HepG2 (cell line): Measurements from ENCODE around the gene COASY. TPM values are rescaled to one million over a fixed set of nuclear protein-coding genes. Genes with fewer than 3 reads are reported as not detected.

Experiments used
- BRCA1 ChIP-seq: sonication (generic); formaldehyde crosslinking; IDR thresholded peaks from 2 replicates; pipeline ENCODE4 v1.4.0; 2020; ENCODE audit warnings: missing genetic modification reagents
- ERF ChIP-seq: IDR thresholded peaks from 2 replicates; pipeline ENCODE4 v1.6.1; 2018; ENCODE audit warnings: missing biosample characterization, missing genetic modification reagents
- GATAD2A ChIP-seq: IDR thresholded peaks from 2 replicates; pipeline ENCODE4 v1.6.1; 2016
- HNRNPLL ChIP-seq: fragments of 200-400 bp; formaldehyde crosslinking; IDR thresholded peaks from 2 replicates; pipeline ENCODE4 v1.6.1; 2017; ENCODE audit warnings: mild to moderate bottlenecking, low read depth, low read length; ENCODE audit not compliant: poor library complexity, severe bottlenecking
- IKZF1 ChIP-seq: fragments of 450-650 bp; IDR thresholded peaks from 2 replicates; pipeline ENCODE4 v1.7.1; 2016
- MIER2 ChIP-seq: IDR thresholded peaks from 2 replicates; pipeline ENCODE4 v1.6.1; 2016; ENCODE audit warnings: missing biosample characterization, missing genetic modification reagents
- NR3C1 ChIP-seq: sonication (generic); formaldehyde crosslinking; IDR thresholded peaks from 2 replicates; pipeline ENCODE4 v1.4.0; 2020; ENCODE audit warnings: missing genetic modification reagents
- POGZ ChIP-seq: sonication (generic); formaldehyde crosslinking; IDR thresholded peaks from 2 replicates; pipeline ENCODE4 v1.4.0; 2020; ENCODE audit warnings: mild to moderate bottlenecking, missing genetic modification reagents
- TRIM24 ChIP-seq: sonication (generic); formaldehyde crosslinking; IDR thresholded peaks from 2 replicates; pipeline ENCODE4 v1.8.0; 2022; ENCODE audit warnings: mild to moderate bottlenecking, missing genetic modification reagents
- ZBTB38 ChIP-seq: sonication (generic); formaldehyde crosslinking; IDR thresholded peaks from 2 replicates; pipeline ENCODE4 v1.5.1; 2020; ENCODE audit warnings: mild to moderate bottlenecking, missing genetic modification reagents
- ZNF17 ChIP-seq: sonication (generic); formaldehyde crosslinking; IDR thresholded peaks from 2 replicates; pipeline ENCODE4 v1.5.0; 2020; ENCODE audit warnings: mild to moderate bottlenecking, missing genetic modification reagents
- ZNF205 ChIP-seq: IDR thresholded peaks from 2 replicates; pipeline ENCODE4 v1.6.1; 2018; ENCODE audit warnings: missing biosample characterization, missing genetic modification reagents
- ZNF761 ChIP-seq: sonication (generic); formaldehyde crosslinking; conservative IDR thresholded peaks from 2 replicates; pipeline ENCODE4 v1.4.0; 2020; ENCODE audit warnings: mild to moderate bottlenecking, missing genetic modification reagents
- ZNF766 ChIP-seq: sonication (generic); formaldehyde crosslinking; IDR thresholded peaks from 2 replicates; pipeline ENCODE4 v1.5.0; 2020; ENCODE audit warnings: missing genetic modification reagents, borderline replicate concordance
- polyA plus RNA-seq, 8 experiments: library from polyadenylated mRNA; depleted of rRNA in 3 of 8; stranded (reverse) in 7 of 8; unstranded in 1 of 8; fragments of >200 nt; fragmentation: Illumina TruSeq in 4 of 8; extraction: Trizol in 4 of 8; gene quantifications; 2 replicates each; pipeline versions ENCODE4 v1.2.1 to v1.2.3, GENCODE V29; 2011 to 2016; ENCODE audit warnings: low read depth in 4 of 8, missing spikeins in 1 of 8, mixed read lengths in 1 of 8; ENCODE audit not compliant: insufficient read depth in 1 of 8
- total RNA-seq, 5 experiments: library from RNA; depleted of rRNA; stranded (reverse); fragments of >200 nt; fragmentation: Illumina TruSeq; extraction: Trizol; gene quantifications; 2 replicates each; pipeline ENCODE4 v1.2.3, GENCODE V29; 2016; ENCODE audit warnings: low read depth in 1 of 5
- TF ChIP-seq, protein P1 (sequence below): IDR thresholded peaks from 2 replicates; pipeline ENCODE4 v1.6.1; 2016
- TF ChIP-seq, protein P2 (sequence below): sonication (generic); formaldehyde crosslinking; IDR thresholded peaks from 2 replicates; pipeline ENCODE4 v1.4.0; 2020; ENCODE audit warnings: missing genetic modification reagents, borderline replicate concordance
- TF ChIP-seq, protein P3 (sequence below): sonication (generic); formaldehyde crosslinking; IDR thresholded peaks from 2 replicates; pipeline ENCODE4 v1.5.1; 2020; ENCODE audit warnings: mild to moderate bottlenecking, moderate library complexity, missing genetic modification reagents
- TF ChIP-seq, protein P4 (sequence below): sonication (generic); formaldehyde crosslinking; IDR thresholded peaks from 2 replicates; pipeline ENCODE4 v1.4.0; 2020; ENCODE audit warnings: missing genetic modification reagents
- TF ChIP-seq, protein P5 (sequence below): sonication (generic); formaldehyde crosslinking; IDR thresholded peaks from 2 replicates; pipeline ENCODE4 v1.4.0; 2020; ENCODE audit warnings: missing genetic modification reagents, mild to moderate bottlenecking, borderline replicate concordance
- TF ChIP-seq, protein P6 (sequence below): sonication (generic); formaldehyde crosslinking; IDR thresholded peaks from 2 replicates; pipeline ENCODE4 v1.5.0; 2020; ENCODE audit warnings: mild to moderate bottlenecking, missing genetic modification reagents

Gene COASY
- total and polyA plus RNA-seq, 2 of the 13 experiments (the other 11 are each of a cell fraction or from before 2014, with no cell fraction given) = 90.7 to 125 TPM

DNA sequence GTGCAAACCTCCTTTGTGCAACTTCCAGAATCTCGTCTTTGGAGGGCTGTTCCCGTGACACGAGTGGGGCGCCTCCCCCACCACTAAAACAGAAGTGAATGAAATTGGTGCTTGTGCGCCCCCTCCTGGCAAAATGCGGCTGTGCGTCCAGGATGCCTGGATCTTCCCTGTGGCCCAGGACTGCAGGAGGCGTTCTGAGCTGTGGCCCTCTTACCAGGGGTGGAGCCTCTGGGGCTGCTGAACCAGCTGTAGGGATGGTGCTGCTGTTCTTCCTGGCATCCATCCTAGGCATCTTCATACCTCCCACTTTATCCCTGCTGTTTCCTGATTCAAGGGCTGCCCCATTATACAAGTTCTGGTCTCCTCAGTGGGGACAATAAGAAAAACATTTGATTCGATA, 44.4 kb upstream of the COASY start (continued):
- TF ChIP-seq ZNF17 (CRISPR knock-in tag) (no peak), IKZF1 (no peak), POGZ (CRISPR knock-in tag) (no peak), ZNF766 (0 out of 2 replicates have a peak, but pooled peaks have one; percentile 42), TRIM24 (0 out of 2 replicates have a peak, but pooled peaks have one; percentile 21), BRCA1 (CRISPR knock-in tag) (0 out of 2 replicates have a peak, but pooled peaks have one; percentile 43), MIER2 (CRISPR knock-in tag) (peak; percentile 78), GATAD2A (CRISPR knock-in tag) (peak; percentile 63), ZBTB38 (peak; percentile 81), ERF (CRISPR knock-in tag) (peak; percentile 73), ZNF205 (CRISPR knock-in tag) (peak; percentile 38; the same call in 1 of the 2 replicates), HNRNPLL (peak; percentile 17), NR3C1 (no peak), ZNF761 (0 out of 2 replicates have a peak, but pooled peaks have one; percentile 45)
- TF ChIP-seq, protein P1, sequence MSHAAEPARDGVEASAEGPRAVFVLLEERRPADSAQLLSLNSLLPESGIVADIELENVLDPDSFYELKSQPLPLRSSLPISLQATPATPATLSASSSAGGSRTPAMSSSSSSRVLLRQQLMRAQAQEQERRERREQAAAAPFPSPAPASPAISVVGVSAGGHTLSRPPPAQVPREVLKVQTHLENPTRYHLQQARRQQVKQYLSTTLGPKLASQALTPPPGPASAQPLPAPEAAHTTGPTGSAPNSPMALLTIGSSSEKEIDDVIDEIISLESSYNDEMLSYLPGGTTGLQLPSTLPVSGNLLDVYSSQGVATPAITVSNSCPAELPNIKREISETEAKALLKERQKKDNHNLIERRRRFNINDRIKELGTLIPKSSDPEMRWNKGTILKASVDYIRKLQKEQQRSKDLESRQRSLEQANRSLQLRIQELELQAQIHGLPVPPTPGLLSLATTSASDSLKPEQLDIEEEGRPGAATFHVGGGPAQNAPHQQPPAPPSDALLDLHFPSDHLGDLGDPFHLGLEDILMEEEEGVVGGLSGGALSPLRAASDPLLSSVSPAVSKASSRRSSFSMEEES (CRISPR knock-in tag) = peak; percentile 70
- TF ChIP-seq, protein P2, sequence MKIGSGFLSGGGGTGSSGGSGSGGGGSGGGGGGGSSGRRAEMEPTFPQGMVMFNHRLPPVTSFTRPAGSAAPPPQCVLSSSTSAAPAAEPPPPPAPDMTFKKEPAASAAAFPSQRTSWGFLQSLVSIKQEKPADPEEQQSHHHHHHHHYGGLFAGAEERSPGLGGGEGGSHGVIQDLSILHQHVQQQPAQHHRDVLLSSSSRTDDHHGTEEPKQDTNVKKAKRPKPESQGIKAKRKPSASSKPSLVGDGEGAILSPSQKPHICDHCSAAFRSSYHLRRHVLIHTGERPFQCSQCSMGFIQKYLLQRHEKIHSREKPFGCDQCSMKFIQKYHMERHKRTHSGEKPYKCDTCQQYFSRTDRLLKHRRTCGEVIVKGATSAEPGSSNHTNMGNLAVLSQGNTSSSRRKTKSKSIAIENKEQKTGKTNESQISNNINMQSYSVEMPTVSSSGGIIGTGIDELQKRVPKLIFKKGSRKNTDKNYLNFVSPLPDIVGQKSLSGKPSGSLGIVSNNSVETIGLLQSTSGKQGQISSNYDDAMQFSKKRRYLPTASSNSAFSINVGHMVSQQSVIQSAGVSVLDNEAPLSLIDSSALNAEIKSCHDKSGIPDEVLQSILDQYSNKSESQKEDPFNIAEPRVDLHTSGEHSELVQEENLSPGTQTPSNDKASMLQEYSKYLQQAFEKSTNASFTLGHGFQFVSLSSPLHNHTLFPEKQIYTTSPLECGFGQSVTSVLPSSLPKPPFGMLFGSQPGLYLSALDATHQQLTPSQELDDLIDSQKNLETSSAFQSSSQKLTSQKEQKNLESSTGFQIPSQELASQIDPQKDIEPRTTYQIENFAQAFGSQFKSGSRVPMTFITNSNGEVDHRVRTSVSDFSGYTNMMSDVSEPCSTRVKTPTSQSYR (CRISPR knock-in tag) = peak; percentile 60; the same call in 1 of the 2 replicates
- TF ChIP-seq, protein P3, sequence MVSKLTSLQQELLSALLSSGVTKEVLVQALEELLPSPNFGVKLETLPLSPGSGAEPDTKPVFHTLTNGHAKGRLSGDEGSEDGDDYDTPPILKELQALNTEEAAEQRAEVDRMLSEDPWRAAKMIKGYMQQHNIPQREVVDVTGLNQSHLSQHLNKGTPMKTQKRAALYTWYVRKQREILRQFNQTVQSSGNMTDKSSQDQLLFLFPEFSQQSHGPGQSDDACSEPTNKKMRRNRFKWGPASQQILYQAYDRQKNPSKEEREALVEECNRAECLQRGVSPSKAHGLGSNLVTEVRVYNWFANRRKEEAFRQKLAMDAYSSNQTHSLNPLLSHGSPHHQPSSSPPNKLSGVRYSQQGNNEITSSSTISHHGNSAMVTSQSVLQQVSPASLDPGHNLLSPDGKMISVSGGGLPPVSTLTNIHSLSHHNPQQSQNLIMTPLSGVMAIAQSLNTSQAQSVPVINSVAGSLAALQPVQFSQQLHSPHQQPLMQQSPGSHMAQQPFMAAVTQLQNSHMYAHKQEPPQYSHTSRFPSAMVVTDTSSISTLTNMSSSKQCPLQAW (CRISPR knock-in tag) = peak; percentile 73
- TF ChIP-seq, protein P4, sequence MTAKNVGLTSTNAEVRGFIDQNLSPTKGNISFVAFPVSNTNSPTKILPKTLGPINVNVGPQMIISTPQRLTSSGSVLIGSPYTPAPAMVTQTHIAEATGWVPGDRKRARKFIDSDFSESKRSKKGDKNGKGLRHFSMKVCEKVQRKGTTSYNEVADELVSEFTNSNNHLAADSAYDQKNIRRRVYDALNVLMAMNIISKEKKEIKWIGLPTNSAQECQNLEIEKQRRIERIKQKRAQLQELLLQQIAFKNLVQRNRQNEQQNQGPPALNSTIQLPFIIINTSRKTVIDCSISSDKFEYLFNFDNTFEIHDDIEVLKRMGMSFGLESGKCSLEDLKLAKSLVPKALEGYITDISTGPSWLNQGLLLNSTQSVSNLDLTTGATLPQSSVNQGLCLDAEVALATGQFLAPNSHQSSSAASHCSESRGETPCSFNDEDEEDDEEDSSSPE (CRISPR knock-in tag) = no peak
- TF ChIP-seq, protein P5, sequence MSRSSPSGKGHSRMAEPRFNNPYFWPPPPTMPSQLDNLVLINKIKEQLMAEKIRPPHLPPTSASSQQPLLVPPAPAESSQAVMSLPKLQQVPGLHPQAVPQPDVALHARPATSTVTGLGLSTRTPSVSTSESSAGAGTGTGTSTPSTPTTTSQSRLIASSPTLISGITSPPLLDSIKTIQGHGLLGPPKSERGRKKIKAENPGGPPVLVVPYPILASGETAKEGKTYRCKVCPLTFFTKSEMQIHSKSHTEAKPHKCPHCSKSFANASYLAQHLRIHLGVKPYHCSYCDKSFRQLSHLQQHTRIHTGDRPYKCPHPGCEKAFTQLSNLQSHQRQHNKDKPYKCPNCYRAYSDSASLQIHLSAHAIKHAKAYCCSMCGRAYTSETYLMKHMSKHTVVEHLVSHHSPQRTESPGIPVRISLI (CRISPR knock-in tag) = peak; percentile 53; the same call in 1 of the 2 replicates
- TF ChIP-seq, protein P6, sequence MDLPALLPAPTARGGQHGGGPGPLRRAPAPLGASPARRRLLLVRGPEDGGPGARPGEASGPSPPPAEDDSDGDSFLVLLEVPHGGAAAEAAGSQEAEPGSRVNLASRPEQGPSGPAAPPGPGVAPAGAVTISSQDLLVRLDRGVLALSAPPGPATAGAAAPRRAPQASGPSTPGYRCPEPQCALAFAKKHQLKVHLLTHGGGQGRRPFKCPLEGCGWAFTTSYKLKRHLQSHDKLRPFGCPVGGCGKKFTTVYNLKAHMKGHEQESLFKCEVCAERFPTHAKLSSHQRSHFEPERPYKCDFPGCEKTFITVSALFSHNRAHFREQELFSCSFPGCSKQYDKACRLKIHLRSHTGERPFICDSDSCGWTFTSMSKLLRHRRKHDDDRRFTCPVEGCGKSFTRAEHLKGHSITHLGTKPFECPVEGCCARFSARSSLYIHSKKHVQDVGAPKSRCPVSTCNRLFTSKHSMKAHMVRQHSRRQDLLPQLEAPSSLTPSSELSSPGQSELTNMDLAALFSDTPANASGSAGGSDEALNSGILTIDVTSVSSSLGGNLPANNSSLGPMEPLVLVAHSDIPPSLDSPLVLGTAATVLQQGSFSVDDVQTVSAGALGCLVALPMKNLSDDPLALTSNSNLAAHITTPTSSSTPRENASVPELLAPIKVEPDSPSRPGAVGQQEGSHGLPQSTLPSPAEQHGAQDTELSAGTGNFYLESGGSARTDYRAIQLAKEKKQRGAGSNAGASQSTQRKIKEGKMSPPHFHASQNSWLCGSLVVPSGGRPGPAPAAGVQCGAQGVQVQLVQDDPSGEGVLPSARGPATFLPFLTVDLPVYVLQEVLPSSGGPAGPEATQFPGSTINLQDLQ (CRISPR knock-in tag) = no peak
